Chondrocyte (in vitro differentiated cells): ENCODE measurements around the gene USP14. TPM values are rescaled to one million over a fixed set of nuclear protein-coding genes. Genes with fewer than 3 reads are reported as not detected.

Experiments
- DNase-seq: peaks from one replicate; pipeline ENCODE4 v3.0.0; 2021; ENCODE audit warnings: mixed read lengths, low spot score
- H3K27ac Mint-ChIP-seq: one replicate; pipeline ENCODE4 v1.8.0; 2021; ENCODE audit warnings: mild to moderate bottlenecking, moderate library complexity, mixed read lengths; ENCODE audit not compliant: unreplicated experiment
- H3K27me3 Mint-ChIP-seq: 2 replicates; pipeline ENCODE4 v1.8.0; 2021; ENCODE audit warnings: low read depth, mixed read lengths
- H3K36me3 Mint-ChIP-seq: 2 replicates; pipeline ENCODE4 v1.8.0; 2021; ENCODE audit warnings: low read depth, mixed read lengths
- H3K4me1 Mint-ChIP-seq: 2 replicates; pipeline ENCODE4 v1.8.0; 2021; ENCODE audit warnings: low read depth, mild to moderate bottlenecking, mixed read lengths
- H3K4me3 Mint-ChIP-seq: one replicate; pipeline ENCODE4 v1.8.0; 2021; ENCODE audit warnings: mild to moderate bottlenecking, moderate library complexity, mixed read lengths; ENCODE audit not compliant: unreplicated experiment
- H3K9me3 Mint-ChIP-seq: 2 replicates; pipeline ENCODE4 v1.8.0; 2021; ENCODE audit warnings: low read depth, mixed read lengths
- CTCF ChIP-seq: fragments of 200-600 bp; sonication (generic); IDR thresholded peaks from 2 replicates; pipeline ENCODE4 v1.5.0; 2021; ENCODE audit warnings: antibody characterized with exemption, mild to moderate bottlenecking, moderate library complexity
- total RNA-seq: library from RNA; stranded (reverse); gene quantifications from 3 replicates; pipeline ENCODE4 v1.2.1, GENCODE V29; 2021

USP14 gene
- total RNA-seq, 1 donor from 2014 or later = 76.7 TPM

GRCh38 chr18:183769-184168 is 25.4 kb downstream of the USP14 start:
- Mint-ChIP-seq H3K4me3 (no peak overlapping the region), H3K4me1 (peaks cover 20% of the 10 kb centered on the region), H3K27me3 (no peaks in the 10 kb centered on the region), H3K36me3 (peaks cover 10% of the 10 kb centered on the region), H3K9me3 (no peaks in the 10 kb centered on the region), H3K27ac (peak overlapping the region; percentile 81)
- DNase-seq = no peak
- no peak for TF ChIP-seq CTCF

GRCh38 chr18:189254-189653 is 30.9 kb downstream of the USP14 start:
- no peak overlapping the region for H3K4me3 Mint-ChIP-seq
- H3K36me3 Mint-ChIP-seq = peaks cover 6% of the 10 kb centered on the region
- H3K9me3 Mint-ChIP-seq = no peaks in the 10 kb centered on the region
- TF ChIP-seq CTCF = no peak
- H3K27me3 Mint-ChIP-seq = no peaks in the 10 kb centered on the region
- H3K27ac Mint-ChIP-seq = no peak overlapping the region
- H3K4me1 Mint-ChIP-seq = peaks cover 5% of the 10 kb centered on the region
- DNase-seq = no peak

- Mint-ChIP-seq H3K27ac (no peak overlapping the region), H3K4me3 (no peak overlapping the region), H3K36me3 (peaks cover 11% of the 10 kb centered on the region), H3K4me1 (no peaks in the 10 kb centered on the region), H3K9me3 (no peaks in the 10 kb centered on the region), H3K27me3 (no peaks in the 10 kb centered on the region)
- no peak for TF ChIP-seq CTCF
- DNase-seq = no peak
Measured at GRCh38 chr18:191725-192124, 33.4 kb downstream of the USP14 start.

GRCh38 chr18:192801-193200 is 34.4 kb downstream of the USP14 start:
- no peak overlapping the region for H3K4me3 Mint-ChIP-seq
- no peaks in the 10 kb centered on the region for H3K9me3 Mint-ChIP-seq
- DNase-seq = no peak
- no peaks in the 10 kb centered on the region for H3K4me1 Mint-ChIP-seq
- H3K27ac Mint-ChIP-seq = no peak overlapping the region
- peaks cover 17% of the 10 kb centered on the region for H3K36me3 Mint-ChIP-seq
- no peak for TF ChIP-seq CTCF
- no peaks in the 10 kb centered on the region for H3K27me3 Mint-ChIP-seq

- Mint-ChIP-seq H3K27ac (peak overlapping the region; percentile 36), H3K4me3 (no peak overlapping the region), H3K9me3 (no peaks in the 10 kb centered on the region), H3K27me3 (no peaks in the 10 kb centered on the region), H3K36me3 (peaks cover 19% of the 10 kb centered on the region), H3K4me1 (no peaks in the 10 kb centered on the region)
- TF ChIP-seq CTCF = no peak
- DNase-seq = no peak
Measured at GRCh38 chr18:195651-196050, 37.3 kb downstream of the USP14 start.
